HG02759 (cell line): ENCODE results near the gene TDRD1.

ENCODE experiments used
- ATAC-seq: cut with Tn5 transposase; IDR thresholded peaks from one replicate; pipeline ENCODE4 v1.9.1; 2021; ENCODE audit warnings: mild to moderate bottlenecking, moderate library complexity; ENCODE audit not compliant: unreplicated experiment

TDRD1 gene

GRCh38 chr10:114174695-114175188, 4.4 kb upstream of the TDRD1 start:
- ATAC-seq = peak; percentile 19

GRCh38 chr10:114175667-114176066, 3.5 kb upstream of the TDRD1 start:
- no peak for ATAC-seq

GRCh38 chr10:114176511-114176910, 2.6 kb upstream of the TDRD1 start:
- no peak for ATAC-seq

DNA sequence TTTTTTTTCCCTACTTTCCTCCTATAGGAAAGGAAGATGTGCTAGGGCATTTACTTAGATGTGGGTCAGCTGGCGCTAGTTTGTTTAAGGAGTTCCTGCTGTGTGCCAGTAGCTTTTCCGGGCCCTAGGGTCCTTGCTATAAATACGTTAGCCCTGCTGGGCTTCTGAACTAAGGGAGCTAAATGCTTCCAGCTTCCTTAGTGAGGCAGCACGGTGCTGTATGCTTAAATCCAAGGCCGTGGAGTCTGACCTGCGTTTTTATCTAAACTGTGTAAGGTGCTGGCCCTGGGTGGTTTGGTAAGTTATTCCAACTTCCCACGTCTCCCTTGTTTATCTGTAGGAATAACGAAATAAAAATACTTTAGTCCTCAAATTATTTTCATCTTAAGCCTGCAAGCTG, 594 bp downstream of the TDRD1 start:
- no peak for ATAC-seq

DNA sequence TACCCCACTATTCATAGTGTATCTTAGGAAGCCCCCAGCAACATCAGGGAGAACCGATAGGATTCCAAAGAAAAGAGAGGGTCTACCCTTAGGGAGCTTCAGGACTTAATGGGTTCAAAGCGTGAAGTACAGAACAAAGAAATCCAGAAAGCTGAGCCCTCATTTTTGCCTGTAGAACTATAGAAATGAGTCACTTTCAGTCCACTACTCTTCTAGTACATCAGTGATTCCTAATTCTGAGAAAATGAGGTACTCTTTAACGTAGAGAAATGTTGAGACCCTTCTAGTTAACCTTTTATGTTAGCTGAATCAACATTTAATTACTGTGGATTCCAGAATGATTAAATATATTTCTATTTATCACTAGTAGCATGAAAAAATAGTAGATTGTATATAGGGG, 1.8 kb downstream of the TDRD1 start:
- no peak for ATAC-seq

- ATAC-seq = no peak
Measured at GRCh38 chr10:114181971-114182370, 2.8 kb downstream of the TDRD1 start.

- ATAC-seq = no peak
Measured at GRCh38 chr10:114183563-114183962, 4.4 kb downstream of the TDRD1 start.

DNA sequence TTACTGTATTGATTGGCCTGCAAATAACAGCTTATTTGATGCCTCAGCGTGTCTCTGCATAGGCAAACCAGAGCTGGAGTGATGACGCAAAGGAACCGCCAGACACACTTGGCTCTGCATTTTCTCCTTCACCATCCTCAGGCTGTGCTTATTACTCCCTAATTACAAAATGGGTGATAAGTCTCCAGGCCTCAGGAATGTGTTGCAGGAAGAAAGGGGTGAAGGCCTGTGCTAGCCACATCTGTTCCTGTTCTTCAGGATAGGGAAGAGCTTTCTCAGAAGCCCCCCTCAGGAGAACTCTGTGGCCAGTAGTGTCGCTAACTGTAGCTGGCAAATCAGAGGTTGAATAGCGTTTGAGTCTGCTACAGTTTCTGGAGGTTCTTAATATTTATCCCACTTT, 5.1 kb downstream of the TDRD1 start:
- ATAC-seq = no peak

GRCh38 chr10:114188001-114188400, 8.8 kb downstream of the TDRD1 start:
- peak; percentile 45 for ATAC-seq

GRCh38 chr10:114188900-114189299, 9.7 kb downstream of the TDRD1 start:
- no peak for ATAC-seq

DNA sequence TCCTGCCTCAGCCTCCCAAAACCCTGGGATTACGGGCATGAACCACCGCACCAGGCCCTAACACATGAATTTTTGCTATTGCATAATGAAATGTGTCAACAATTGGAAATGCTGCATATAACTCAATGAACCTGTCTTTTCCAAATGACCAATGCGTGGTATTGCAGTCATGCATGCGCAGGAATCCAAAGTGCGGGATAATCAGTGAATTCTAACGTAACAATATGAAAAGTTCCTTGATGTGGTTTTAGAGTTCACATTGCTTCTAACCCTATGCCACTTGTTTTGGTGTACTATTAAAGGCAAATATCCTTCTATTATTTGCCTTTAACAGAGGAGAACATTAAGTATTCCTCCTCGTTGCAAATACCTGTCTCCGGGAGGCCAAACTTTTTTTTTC, 10.5 kb downstream of the TDRD1 start:
- ATAC-seq = no peak

GRCh38 chr10:114195079-114195478, 15.9 kb downstream of the TDRD1 start:
- peak; percentile 91 for ATAC-seq

- no peak for ATAC-seq
Measured at GRCh38 chr10:114199239-114199638, 20.1 kb downstream of the TDRD1 start.

DNA sequence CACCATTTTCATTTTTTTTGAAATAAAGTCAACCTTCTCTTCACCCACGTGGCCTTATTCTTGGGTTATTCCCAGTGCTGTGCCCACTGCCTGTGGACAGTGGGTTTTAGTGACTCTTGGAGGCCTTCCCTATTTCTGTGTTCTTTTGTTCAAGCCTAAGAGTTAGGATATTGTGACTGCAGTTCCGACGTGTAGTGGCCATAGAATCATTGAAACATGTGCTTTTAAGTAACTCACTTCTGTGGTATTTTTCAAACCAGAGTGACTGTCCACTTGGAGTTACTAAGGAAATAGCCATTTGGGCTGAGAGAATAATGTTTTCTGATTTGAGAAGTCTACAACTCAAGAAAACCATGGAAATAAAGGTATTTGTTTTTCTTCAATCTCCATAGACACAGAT, 23.7 kb downstream of the TDRD1 start:
- ATAC-seq = no peak

GRCh38 chr10:114206902-114207301, 27.7 kb downstream of the TDRD1 start:
- no peak for ATAC-seq

- no peak for ATAC-seq
Measured at GRCh38 chr10:114207349-114207748, 28.2 kb downstream of the TDRD1 start.

GRCh38 chr10:114208351-114208750, 29.2 kb downstream of the TDRD1 start:
- no peak for ATAC-seq

- ATAC-seq = no peak
Measured at GRCh38 chr10:114212153-114212552, 33.0 kb downstream of the TDRD1 start.

DNA sequence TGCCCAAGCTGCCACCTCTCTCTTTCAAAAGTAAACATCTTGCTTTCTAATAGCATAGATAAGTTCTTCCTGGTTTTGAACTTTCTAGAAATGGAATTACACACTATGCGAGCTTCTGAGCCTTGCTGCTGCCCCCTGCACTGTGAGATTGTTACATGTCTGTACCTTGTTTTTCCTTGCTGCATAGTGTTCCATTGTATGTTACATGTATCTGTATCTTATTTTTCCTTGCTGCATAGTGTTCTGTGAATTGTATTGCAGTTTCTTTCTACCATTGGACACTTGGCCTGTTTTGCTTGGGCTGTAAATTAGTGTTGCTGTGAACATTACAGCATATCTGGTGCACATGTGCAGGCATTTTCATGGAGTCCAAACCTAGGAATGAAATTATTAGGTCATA, 35.9 kb downstream of the TDRD1 start:
- ATAC-seq = no peak

GRCh38 chr10:114220281-114220680, 41.1 kb downstream of the TDRD1 start:
- no peak for ATAC-seq

GRCh38 chr10:114221235-114221634, 42.1 kb downstream of the TDRD1 start:
- ATAC-seq = no peak

GRCh38 chr10:114223066-114223465, 43.9 kb downstream of the TDRD1 start:
- no peak for ATAC-seq

GRCh38 chr10:114228156-114228555, 49.0 kb downstream of the TDRD1 start:
- no peak for ATAC-seq
